GM18505 (cell line): ENCODE measurements around the gene GLCE.

Experiments
- ATAC-seq: cut with Tn5 transposase; IDR thresholded peaks from one replicate; pipeline ENCODE4 v1.9.1; 2021; ENCODE audit not compliant: unreplicated experiment
- POLR2A ChIP-seq: IDR thresholded peaks from 4 replicates; pipeline ENCODE4 v1.6.1; 2011; ENCODE audit warnings: borderline replicate concordance; ENCODE audit not compliant: insufficient read depth, insufficient read length; ENCODE audit errors: extremely low read depth

GLCE gene

GRCh38 chr15:69317392-69317841 lies 157.0 kb downstream of the GLCE start:
- TF ChIP-seq POLR2A, result no peak
- ATAC-seq, result no peak

DNA sequence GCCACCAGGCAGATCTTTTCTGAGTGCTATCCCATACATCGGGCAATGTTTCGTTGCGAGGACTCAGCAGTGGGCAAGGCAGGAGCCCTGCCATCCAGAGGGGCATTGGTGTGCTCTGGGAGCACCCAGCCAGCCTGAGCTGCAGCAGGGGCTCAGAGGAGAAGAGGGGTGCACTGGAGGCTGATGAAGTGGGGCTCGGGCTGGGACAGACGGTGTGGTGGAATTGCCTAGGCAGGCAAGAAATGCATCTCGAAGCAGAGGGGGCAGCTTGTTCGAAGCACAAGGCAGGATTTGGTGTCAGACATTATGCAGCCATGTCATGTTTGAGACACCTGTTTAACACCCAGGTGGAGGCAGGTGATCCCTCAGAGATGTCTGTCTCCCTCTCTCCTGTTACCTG lies 157.6 kb downstream of the GLCE start:
- TF ChIP-seq POLR2A, result no peak
- ATAC-seq, result no peak

GRCh38 chr15:69319384-69320375 lies 159.2 kb downstream of the GLCE start:
- TF ChIP-seq POLR2A, result no peak
- no peak for ATAC-seq

DNA sequence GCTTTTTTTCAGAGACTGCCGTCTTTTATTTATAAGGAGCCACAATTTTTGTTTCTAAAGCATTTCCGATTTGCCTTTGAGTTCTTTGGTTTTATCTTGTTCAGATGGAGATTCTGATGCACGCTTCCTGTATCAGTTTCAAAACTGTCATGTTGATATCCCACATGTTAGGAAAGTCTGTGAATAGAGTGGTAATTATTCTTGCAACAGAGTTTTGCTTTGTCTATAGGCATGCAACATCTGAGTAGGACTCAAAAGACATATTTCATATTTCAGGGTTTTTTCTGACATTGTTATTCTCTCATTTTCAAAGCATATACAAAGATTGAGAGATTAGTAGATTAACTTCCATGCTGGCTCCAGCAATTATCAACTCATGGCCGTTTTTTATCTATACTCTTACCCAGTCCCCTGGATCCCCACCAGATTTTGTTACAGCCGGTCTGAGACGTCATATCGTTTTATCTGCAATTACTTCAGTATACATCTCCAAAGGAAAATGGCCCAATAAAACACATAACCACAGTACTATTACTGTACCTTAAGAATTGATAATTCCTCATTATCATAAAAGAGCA lies 160.6 kb downstream of the GLCE start:
- TF ChIP-seq POLR2A, result no peak
- ATAC-seq, result no peak
